Esophagus squamous epithelium (tissue), 4 donors: ENCODE results near the gene TMEM132D.

Experiments used
- CTCF ChIP-seq, 6 experiments: fragments of 450-650 bp in 4 of 6; fragments of 200-600 bp in 2 of 6; sonication (generic) in 2 of 6; IDR thresholded peaks; one replicate each; pipeline ENCODE4 v1.5.1; 2016 to 2019; ENCODE audit warnings: antibody characterized with exemption in 6 of 6, mild to moderate bottlenecking in 4 of 6, moderate library complexity in 4 of 6
- POLR2A ChIP-seq, 4 donors: fragments of 450-650 bp; IDR thresholded peaks; one replicate each; pipeline ENCODE4 v1.6.1; 2017; ENCODE audit warnings: antibody characterized with exemption in 4 of 4, mild to moderate bottlenecking in 4 of 4, moderate library complexity in 3 of 4

- TF ChIP-seq CTCF (IDR thresholded peaks at IDR 0.05) (no peak), POLR2A (IDR thresholded peaks at IDR 0.05) (no peak)
Measured at GRCh38 chr12:129102233-129102632, 801.6 kb downstream of the TMEM132D start.
